ENCODE data around the gene RPS16. TPM values are rescaled to one million over a fixed set of nuclear protein-coding genes. Genes with fewer than 3 reads are reported as not detected.

The RPS16 gene
- total RNA-seq, 1 donor: 44.9 TPM

DNA sequence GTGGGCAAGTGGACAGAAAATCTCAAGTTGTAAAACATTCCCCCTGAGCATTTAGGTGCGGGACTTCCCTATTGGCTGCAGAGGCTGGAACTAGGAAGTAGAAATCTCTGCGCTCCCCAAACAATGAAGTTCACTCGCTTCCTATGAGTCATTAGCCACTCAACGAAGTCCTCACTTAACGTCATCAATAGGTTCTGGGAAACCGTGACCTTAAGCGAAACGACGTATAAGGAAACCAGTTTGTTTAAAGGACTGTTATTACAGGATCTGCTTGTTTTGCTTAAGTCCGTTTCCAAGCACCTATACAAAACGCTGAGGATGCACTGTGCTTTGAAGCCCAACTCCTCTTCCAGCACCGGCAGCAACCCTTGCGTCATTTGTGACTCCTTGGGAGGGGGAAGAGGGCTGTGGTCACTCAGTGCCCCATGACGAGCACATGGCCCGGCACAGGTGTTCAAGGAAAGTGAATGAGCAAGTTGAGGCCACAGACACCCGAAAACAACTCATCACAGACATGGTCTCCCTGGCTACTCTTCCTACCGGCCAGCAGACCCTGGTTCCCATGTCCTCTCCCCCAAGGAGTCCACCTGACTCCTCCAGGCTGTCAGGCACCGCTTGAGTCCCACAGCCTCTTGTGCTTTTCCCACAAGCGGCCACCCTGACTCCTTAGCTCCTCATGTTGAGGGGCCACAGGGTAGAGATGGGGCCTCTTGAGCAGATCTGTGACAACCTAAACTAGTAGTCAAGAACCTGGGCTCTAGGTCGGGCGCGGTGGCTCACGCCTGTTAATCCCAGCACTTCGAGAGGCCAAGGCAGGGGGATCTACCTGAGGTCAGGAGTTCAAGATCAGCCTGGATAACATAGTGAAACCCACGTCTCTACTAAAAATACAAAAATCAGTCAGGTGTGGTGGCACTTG lies 4.8 kb downstream of the RPS16 start:
- no peaks in the 10 kb centered on the region for H3K9me3 ChIP-seq (ENCODE audit: low read depth, low read length)
- H3K27me3 ChIP-seq (ENCODE audit: insufficient read depth, low read length): no peaks in the 10 kb centered on the region
- peak overlapping the region; percentile 96 for H3K27ac ChIP-seq (ENCODE audit: low read depth, low read length)
- H4K20me1 ChIP-seq (ENCODE audit: insufficient read depth, low read length): peaks cover 20% of the 10 kb centered on the region
- H3K4me3 ChIP-seq (ENCODE audit: insufficient read depth, low read length): peak overlapping the region; percentile 26
- H3K36me3 ChIP-seq (ENCODE audit: insufficient read depth, low read length): peaks cover 30% of the 10 kb centered on the region
- peak overlapping the region; percentile 37 for H3K4me2 ChIP-seq (ENCODE audit: insufficient read depth, low read length)
- TF ChIP-seq, protein P1, sequence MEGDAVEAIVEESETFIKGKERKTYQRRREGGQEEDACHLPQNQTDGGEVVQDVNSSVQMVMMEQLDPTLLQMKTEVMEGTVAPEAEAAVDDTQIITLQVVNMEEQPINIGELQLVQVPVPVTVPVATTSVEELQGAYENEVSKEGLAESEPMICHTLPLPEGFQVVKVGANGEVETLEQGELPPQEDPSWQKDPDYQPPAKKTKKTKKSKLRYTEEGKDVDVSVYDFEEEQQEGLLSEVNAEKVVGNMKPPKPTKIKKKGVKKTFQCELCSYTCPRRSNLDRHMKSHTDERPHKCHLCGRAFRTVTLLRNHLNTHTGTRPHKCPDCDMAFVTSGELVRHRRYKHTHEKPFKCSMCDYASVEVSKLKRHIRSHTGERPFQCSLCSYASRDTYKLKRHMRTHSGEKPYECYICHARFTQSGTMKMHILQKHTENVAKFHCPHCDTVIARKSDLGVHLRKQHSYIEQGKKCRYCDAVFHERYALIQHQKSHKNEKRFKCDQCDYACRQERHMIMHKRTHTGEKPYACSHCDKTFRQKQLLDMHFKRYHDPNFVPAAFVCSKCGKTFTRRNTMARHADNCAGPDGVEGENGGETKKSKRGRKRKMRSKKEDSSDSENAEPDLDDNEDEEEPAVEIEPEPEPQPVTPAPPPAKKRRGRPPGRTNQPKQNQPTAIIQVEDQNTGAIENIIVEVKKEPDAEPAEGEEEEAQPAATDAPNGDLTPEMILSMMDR (IDR thresholded peaks at IDR 0.05; ENCODE audit: extremely low read depth, low read depth, low read length): no peak
- DNase-seq (ENCODE audit: insufficient read length, low spot score, missing footprints): peak; percentile 95
- H3K79me2 ChIP-seq (ENCODE audit: insufficient read depth, low read length): peaks cover 29% of the 10 kb centered on the region
- H2AFZ ChIP-seq (ENCODE audit: low read length): no peak overlapping the region
- peaks cover 35% of the 10 kb centered on the region for H3K4me1 ChIP-seq (ENCODE audit: insufficient read depth, low read length)

DNA sequence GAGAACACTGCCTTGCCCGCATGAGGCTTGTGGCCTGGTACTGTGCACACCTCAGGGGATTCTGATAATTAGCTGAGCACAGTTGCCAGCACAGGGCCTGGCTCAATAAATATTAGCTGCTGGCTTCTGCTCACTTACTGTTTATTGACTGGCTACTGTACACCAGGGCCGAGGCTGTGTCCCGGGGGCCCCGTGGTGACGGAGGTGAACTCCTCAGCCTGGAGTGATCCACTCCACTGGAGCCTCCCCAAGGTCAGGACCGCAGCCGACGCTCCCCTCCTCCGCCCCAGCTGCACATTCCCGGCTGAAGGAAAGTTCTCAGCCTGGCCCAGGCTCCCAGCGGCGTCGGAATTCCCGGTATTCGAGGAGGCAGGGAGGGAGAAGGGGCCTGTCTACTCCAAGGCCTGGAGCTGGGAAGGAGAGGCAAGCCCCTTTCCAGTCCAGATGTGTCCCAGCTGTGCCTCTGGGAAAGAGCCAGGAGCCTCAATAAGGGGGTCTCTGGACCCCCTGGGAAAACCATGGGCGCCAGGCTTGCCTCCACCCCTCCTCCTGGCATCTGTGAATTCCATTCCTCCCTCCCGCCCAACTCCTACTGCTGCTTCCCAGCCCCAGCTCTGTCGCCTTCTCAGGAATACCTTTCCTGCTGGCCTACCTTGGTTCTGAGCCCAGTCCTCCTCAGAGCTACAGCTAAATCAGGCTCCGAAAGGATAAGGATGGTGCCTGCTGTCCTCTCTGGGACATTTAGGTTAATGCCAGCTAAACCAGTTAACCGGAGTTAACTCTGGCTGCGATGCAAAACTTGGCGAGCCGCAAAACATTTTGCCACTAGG lies 7.3 kb downstream of the RPS16 start:
- TF ChIP-seq, protein P1 (IDR thresholded peaks at IDR 0.05; ENCODE audit: extremely low read depth, low read depth, low read length): no peak
- Histone ChIP-seq H3K4me3 (ENCODE audit: insufficient read depth, low read length) (peak overlapping the region; percentile 46), H3K36me3 (ENCODE audit: insufficient read depth, low read length) (peaks cover 36% of the 10 kb centered on the region), H3K4me2 (ENCODE audit: insufficient read depth, low read length) (peak overlapping the region; percentile 47), H3K27ac (ENCODE audit: low read depth, low read length) (peak overlapping the region; percentile 99), H3K79me2 (ENCODE audit: insufficient read depth, low read length) (peaks cover 6% of the 10 kb centered on the region), H3K9me3 (ENCODE audit: low read depth, low read length) (no peaks in the 10 kb centered on the region), H3K27me3 (ENCODE audit: insufficient read depth, low read length) (no peaks in the 10 kb centered on the region), H3K4me1 (ENCODE audit: insufficient read depth, low read length) (peaks cover 23% of the 10 kb centered on the region), H4K20me1 (ENCODE audit: insufficient read depth, low read length) (peaks cover 3% of the 10 kb centered on the region), H2AFZ (ENCODE audit: low read length) (peak overlapping the region; percentile 57)
- peak; percentile 98 for DNase-seq (ENCODE audit: insufficient read length, low spot score, missing footprints)

DNA sequence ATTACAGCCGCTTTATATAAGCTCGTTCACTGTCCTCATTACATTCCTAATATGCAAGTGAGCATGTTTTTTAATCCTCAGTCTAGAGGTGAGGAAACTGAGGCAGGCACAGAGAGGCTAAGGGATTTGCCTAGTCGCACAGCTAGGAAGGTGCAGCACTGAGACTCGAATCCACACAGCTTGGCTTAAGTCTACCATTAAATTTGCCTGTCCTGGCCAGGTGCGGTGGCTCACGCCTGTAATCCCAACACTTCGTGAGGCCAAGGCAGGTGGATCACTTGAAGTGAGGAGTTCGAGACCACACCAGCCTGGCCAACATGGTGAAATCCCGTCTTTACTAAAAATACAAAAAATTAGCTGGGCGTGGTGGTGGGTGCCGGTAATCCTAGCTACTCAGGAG lies 8.0 kb downstream of the RPS16 start:
- TF ChIP-seq, protein P1 (IDR thresholded peaks at IDR 0.05; ENCODE audit: extremely low read depth, low read depth, low read length): no peak
- Histone ChIP-seq H3K36me3 (ENCODE audit: insufficient read depth, low read length) (peaks cover 34% of the 10 kb centered on the region), H3K27me3 (ENCODE audit: insufficient read depth, low read length) (no peaks in the 10 kb centered on the region), H3K4me3 (ENCODE audit: insufficient read depth, low read length) (no peak overlapping the region), H4K20me1 (ENCODE audit: insufficient read depth, low read length) (no peaks in the 10 kb centered on the region), H3K27ac (ENCODE audit: low read depth, low read length) (peak overlapping the region; percentile 99), H2AFZ (ENCODE audit: low read length) (no peak overlapping the region), H3K4me1 (ENCODE audit: insufficient read depth, low read length) (peaks cover 23% of the 10 kb centered on the region), H3K4me2 (ENCODE audit: insufficient read depth, low read length) (no peak overlapping the region), H3K79me2 (ENCODE audit: insufficient read depth, low read length) (no peaks in the 10 kb centered on the region), H3K9me3 (ENCODE audit: low read depth, low read length) (no peaks in the 10 kb centered on the region)
- peak; percentile 80 for DNase-seq (ENCODE audit: insufficient read length, low spot score, missing footprints)

Data from osteoblast (primary cell).